HepG2 (cell line): ENCODE measurements around the gene PTAR1. TPM values are rescaled to one million over a fixed set of nuclear protein-coding genes. Genes with fewer than 3 reads are reported as not detected.
A peak's percentile ranks its signal among the peaks of the same experiment; 100 is the strongest.

Experiments used
- ATAC-seq: fragments of 200-7000 bp; cut with Tn5 transposase; 3 replicates; pipeline ENCODE4 v1.9.1; 2020; ENCODE audit warnings: mild to moderate bottlenecking, moderate library complexity
- BruUV-seq: library from RNA; stranded (reverse); fragments of 400-500 nt; replicated peaks from 2 replicates; lab custom pipeline; 2021; lab: Mats Ljungman, UMichigan
- CTCF ChIA-PET: fragments of 300-600 bp; formaldehyde crosslinking; extraction: SDS; loops from one replicate; lab custom pipeline; 2021; ENCODE audit warnings: low total read pairs, inconsistent platforms, low intra/inter-chr PET ratio; lab: Yijun Ruan, JAX
- POLR2A ChIA-PET: fragments of 350-600 bp; sonication (Branson Sonifier 250); formaldehyde crosslinking; loops from one replicate; lab custom pipeline; 2020; ENCODE audit warnings: antibody characterized with exemption, inconsistent platforms; lab: Yijun Ruan, JAX
- DNase-seq: peaks from one replicate; pipeline ENCODE4 v3.0.0-alpha.2; 2015; ENCODE audit warnings: low spot score
- FAIRE-seq: peaks from 3 replicates; lab custom pipeline; 2011; peaks lifted over from hg19 to GRCh38; lab: Jason Lieb, UNC
- H2AFZ ChIP-seq: one replicate; pipeline ENCODE4 v1.6.1; 2011; ENCODE audit warnings: low read length, inconsistent platforms
- H3K27ac ChIP-seq: fragments of 300-600 bp; 3 replicates; pipeline ENCODE4 v1.8.0; 2011; ENCODE audit warnings: mixed run types, mild to moderate bottlenecking, mixed read lengths, low read length, inconsistent platforms; ENCODE audit not compliant: insufficient read depth; ENCODE audit errors: extremely low read length
- H3K27me3 ChIP-seq, 2 experiments: fragments of 200-600 bp in 1 of 2; 2 replicates in 1 of 2; 3 replicates in 1 of 2; pipeline versions ENCODE4 v1.6.0 to v1.8.0; 2011; ENCODE audit warnings: low read length in 2 of 2, mild to moderate bottlenecking in 2 of 2, moderate library complexity in 2 of 2, inconsistent platforms in 1 of 2; ENCODE audit not compliant: insufficient read depth in 2 of 2, control insufficient read depth in 1 of 2
- H3K36me3 ChIP-seq, 2 experiments: fragments of 200-600 bp in 1 of 2; replicated peaks in 1 of 2; 2 replicates in 1 of 2; 3 replicates in 1 of 2; pipeline versions ENCODE4 v1.5.1 to v1.8.0; 2011; ENCODE audit warnings: low read length in 2 of 2, inconsistent platforms in 1 of 2; ENCODE audit not compliant: insufficient read depth in 2 of 2, control insufficient read depth in 1 of 2
- H3K4me1 ChIP-seq: 2 replicates; pipeline ENCODE4 v1.5.1; 2012; ENCODE audit warnings: low read length, inconsistent platforms; ENCODE audit not compliant: insufficient read depth
- H3K4me2 ChIP-seq: 2 replicates; pipeline ENCODE4 v1.6.0; 2011; ENCODE audit warnings: low read depth, low read length, inconsistent platforms
- H3K4me3 ChIP-seq, 3 experiments: fragments of 200-600 bp in 1 of 3; sonication (generic), shearing (Covaris generic) in 1 of 3; replicated peaks in 1 of 3; 2 replicates each; pipeline ENCODE4 v1.5.1; 2011 to 2016; ENCODE audit warnings: low read length in 3 of 3, inconsistent platforms in 2 of 3, low read depth in 2 of 3, mild to moderate bottlenecking in 2 of 3, control low read depth in 1 of 3, mixed read lengths in 1 of 3; ENCODE audit not compliant: insufficient read depth in 1 of 3
- H3K79me2 ChIP-seq: one replicate; pipeline ENCODE4 v1.6.1; 2011; ENCODE audit warnings: low read length, inconsistent platforms; ENCODE audit not compliant: insufficient read depth
- H3K9ac ChIP-seq: 2 replicates; pipeline ENCODE4 v1.6.0; 2011; ENCODE audit warnings: mild to moderate bottlenecking, low read depth, low read length, inconsistent platforms; ENCODE audit not compliant: insufficient read depth
- H3K9me3 ChIP-seq: 2 replicates; pipeline ENCODE4 v1.5.1; 2012; ENCODE audit warnings: mild to moderate bottlenecking, low read length
- H4K20me1 ChIP-seq: 2 replicates; pipeline ENCODE4 v1.6.0; 2011; ENCODE audit warnings: inconsistent platforms, mild to moderate bottlenecking, low read length, moderate library complexity; ENCODE audit not compliant: insufficient read depth
- DNMT1 ChIP-seq: sonication (generic); formaldehyde crosslinking; IDR thresholded peaks from 2 replicates; pipeline ENCODE4 v1.5.1; 2020; ENCODE audit warnings: mild to moderate bottlenecking, missing genetic modification reagents
- NFKBIZ ChIP-seq: IDR thresholded peaks from 2 replicates; pipeline ENCODE4 v1.6.1; 2018; ENCODE audit warnings: missing genetic modification reagents, missing compliant biosample characterization
- PHB2 ChIP-seq: fragments of 450-650 bp; IDR thresholded peaks from 2 replicates; pipeline ENCODE4 v1.6.1; 2018; ENCODE audit not compliant: partially characterized antibody
- POLR2A ChIP-seq, 2 experiments: IDR thresholded peaks; 2 replicates each; pipeline ENCODE4 v1.6.1; 2011; ENCODE audit warnings: low read depth in 2 of 2, low read length in 2 of 2, mild to moderate bottlenecking in 1 of 2, moderate library complexity in 1 of 2; ENCODE audit not compliant: insufficient read depth in 1 of 2
- STAG1 ChIP-seq: sonication (generic); formaldehyde crosslinking; IDR thresholded peaks from 2 replicates; pipeline ENCODE4 v1.4.0; 2020; ENCODE audit warnings: missing genetic modification reagents
- ZNF143 ChIP-seq: sonication (generic); formaldehyde crosslinking; IDR thresholded peaks from 2 replicates; pipeline ENCODE4 v1.4.0; 2020; ENCODE audit warnings: missing genetic modification reagents
- ZNF549 ChIP-seq: sonication (generic); formaldehyde crosslinking; IDR thresholded peaks from 2 replicates; pipeline ENCODE4 v1.5.0; 2020; ENCODE audit warnings: missing genetic modification reagents
- WGBS: methylation state at CpG from one replicate; pipeline ENCODE4 v1.1.6; 2017; ENCODE audit warnings: low lambda C conversion rate; 5-methylcytosine and 5-hydroxymethylcytosine counted together
- in situ Hi-C: cut with HindIII; loops from 2 replicates; pipeline ENCODE4 v1.10.0; 2017; ENCODE audit warnings: low pct_unique_long_range_greater_than_20kb; ENCODE audit not compliant: extremely low pct_ligation_motif_present
- intact Hi-C: fragments of 100-400 bp; cut with micrococcal nuclease; formaldehyde crosslinking; loops from one replicate; pipeline ENCODE4 v1.10.0; 2022; ENCODE audit not compliant: unreplicated experiment
- polyA plus RNA-seq, 8 experiments: library from polyadenylated mRNA; depleted of rRNA in 3 of 8; stranded (reverse) in 7 of 8; unstranded in 1 of 8; fragments of >200 nt; fragmentation: Illumina TruSeq in 4 of 8; extraction: Trizol in 4 of 8; gene quantifications; 2 replicates each; pipeline versions ENCODE4 v1.2.1 to v1.2.3, GENCODE V29; 2011 to 2016; ENCODE audit warnings: low read depth in 4 of 8, missing spikeins in 1 of 8, mixed read lengths in 1 of 8; ENCODE audit not compliant: insufficient read depth in 1 of 8
- total RNA-seq, 5 experiments: library from RNA; depleted of rRNA; stranded (reverse); fragments of >200 nt; fragmentation: Illumina TruSeq; extraction: Trizol; gene quantifications; 2 replicates each; pipeline ENCODE4 v1.2.3, GENCODE V29; 2016; ENCODE audit warnings: low read depth in 1 of 5
- TF ChIP-seq, protein P1 (sequence below), 2 experiments: sonication (generic) in 1 of 2; formaldehyde crosslinking in 1 of 2; IDR thresholded peaks; 2 replicates each; pipeline versions ENCODE4 v1.5.1 to v1.6.1; 2011 to 2020; ENCODE audit warnings: borderline replicate concordance in 1 of 2, low read depth in 1 of 2, low read length in 1 of 2, mild to moderate bottlenecking in 1 of 2, missing genetic modification reagents in 1 of 2, moderate library complexity in 1 of 2

The PTAR1 gene
- total and polyA plus RNA-seq, 2 of the 13 experiments (the other 11 are each of a cell fraction or from before 2014, with no cell fraction given): 26.5 to 42.1 TPM

DNA sequence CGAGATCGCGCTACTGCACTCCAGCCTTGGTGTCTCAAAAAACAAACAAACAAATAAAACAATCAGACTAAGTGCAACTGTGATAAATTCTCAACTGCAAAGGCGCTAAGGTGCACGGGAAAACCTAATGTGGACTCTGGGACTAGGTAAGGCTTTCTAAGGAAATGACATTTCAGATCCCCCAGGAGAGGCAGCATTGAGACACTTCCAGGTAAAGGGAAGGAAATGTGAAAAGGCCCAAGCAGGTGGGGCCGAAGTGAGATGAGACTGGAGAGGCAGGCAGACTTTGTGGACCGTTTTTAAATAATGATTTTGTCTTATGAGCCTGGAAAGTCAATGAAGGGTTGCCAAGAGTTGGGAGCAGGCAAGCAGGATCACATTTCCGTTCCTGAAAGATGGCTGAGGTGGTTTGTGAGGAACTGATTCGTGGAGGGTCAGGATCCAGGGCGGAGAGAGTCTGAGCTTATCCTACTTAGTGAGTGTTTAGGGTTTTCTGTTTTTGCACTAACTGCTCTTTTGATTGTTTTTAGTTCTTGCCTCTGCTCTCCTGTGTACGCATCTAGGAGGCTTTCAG is 85.6 kb downstream of the PTAR1 start:
- intact Hi-C loops (loop anchor here (5.0 to 10.0 kb wide), 2 partner anchors 73 to 151 kb away; partner anchors contain the start of gene CFAP95), in situ Hi-C loops (loop anchor here (10.0 kb wide), 1 partner anchor 201 kb away; no protein-coding TSS in a partner anchor)
- Histone ChIP-seq H3K4me2 (no peak overlapping the region), H3K9ac (no peak overlapping the region), H3K27me3 (peaks cover 2 to 35% of the 10 kb centered on the region in 2 experiments; a peak in 4 of 5 replicates), H3K79me2 (no peaks in the 10 kb centered on the region), H3K4me3 (no peak overlapping the region), H3K4me1 (no peaks in the 10 kb centered on the region), H3K27ac (no peak overlapping the region), H3K9me3 (no peaks in the 10 kb centered on the region), H3K36me3 (no peaks in the 10 kb centered on the region), H4K20me1 (no peaks in the 10 kb centered on the region), H2AFZ (no peak overlapping the region)
- ATAC-seq (no peak), DNase-seq (no peak), FAIRE-seq (no peak)
- TF ChIP-seq POLR2A (IDR thresholded peaks at IDR 0.05; ENCODE audit: insufficient read depth in 1 of 2, low read depth in 2 of 2, low read length in 2 of 2) (no peak), PHB2 (no peak), NFKBIZ (no peak), ZNF143 (CRISPR knock-in tag) (no peak), DNMT1 (CRISPR knock-in tag) (no peak), ZNF549 (CRISPR knock-in tag) (no peak), STAG1 (CRISPR knock-in tag) (peak; percentile 14; the same call in 1 of the 2 replicates)
- TF ChIP-seq, protein P1, sequence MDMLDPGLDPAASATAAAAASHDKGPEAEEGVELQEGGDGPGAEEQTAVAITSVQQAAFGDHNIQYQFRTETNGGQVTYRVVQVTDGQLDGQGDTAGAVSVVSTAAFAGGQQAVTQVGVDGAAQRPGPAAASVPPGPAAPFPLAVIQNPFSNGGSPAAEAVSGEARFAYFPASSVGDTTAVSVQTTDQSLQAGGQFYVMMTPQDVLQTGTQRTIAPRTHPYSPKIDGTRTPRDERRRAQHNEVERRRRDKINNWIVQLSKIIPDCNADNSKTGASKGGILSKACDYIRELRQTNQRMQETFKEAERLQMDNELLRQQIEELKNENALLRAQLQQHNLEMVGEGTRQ (IDR thresholded peaks at IDR 0.05; ENCODE audit: low read depth, low read length): no peak
- TF ChIP-seq, protein P1 (CRISPR knock-in tag; IDR thresholded peaks at IDR 0.05; ENCODE audit: borderline replicate concordance): no peak
- BruUV-seq: no TSS peak
- WGBS: 69% methylated on average over 11 of the region's 11 CpGs
- ChIA-PET CTCF (interaction anchor here (4.0 kb wide), 1 partner anchor 203 kb away, joined by 30 read pairs; no protein-coding TSS in a partner anchor), POLR2A (no interaction called here)
